ENCODE data around the gene AIRE.
"Not testable (repeated sequence)": the region's sequence is repeated elsewhere in the genome, so short reads cannot be mapped to it uniquely, and the experiment has no call there.

AIRE gene

DNA sequence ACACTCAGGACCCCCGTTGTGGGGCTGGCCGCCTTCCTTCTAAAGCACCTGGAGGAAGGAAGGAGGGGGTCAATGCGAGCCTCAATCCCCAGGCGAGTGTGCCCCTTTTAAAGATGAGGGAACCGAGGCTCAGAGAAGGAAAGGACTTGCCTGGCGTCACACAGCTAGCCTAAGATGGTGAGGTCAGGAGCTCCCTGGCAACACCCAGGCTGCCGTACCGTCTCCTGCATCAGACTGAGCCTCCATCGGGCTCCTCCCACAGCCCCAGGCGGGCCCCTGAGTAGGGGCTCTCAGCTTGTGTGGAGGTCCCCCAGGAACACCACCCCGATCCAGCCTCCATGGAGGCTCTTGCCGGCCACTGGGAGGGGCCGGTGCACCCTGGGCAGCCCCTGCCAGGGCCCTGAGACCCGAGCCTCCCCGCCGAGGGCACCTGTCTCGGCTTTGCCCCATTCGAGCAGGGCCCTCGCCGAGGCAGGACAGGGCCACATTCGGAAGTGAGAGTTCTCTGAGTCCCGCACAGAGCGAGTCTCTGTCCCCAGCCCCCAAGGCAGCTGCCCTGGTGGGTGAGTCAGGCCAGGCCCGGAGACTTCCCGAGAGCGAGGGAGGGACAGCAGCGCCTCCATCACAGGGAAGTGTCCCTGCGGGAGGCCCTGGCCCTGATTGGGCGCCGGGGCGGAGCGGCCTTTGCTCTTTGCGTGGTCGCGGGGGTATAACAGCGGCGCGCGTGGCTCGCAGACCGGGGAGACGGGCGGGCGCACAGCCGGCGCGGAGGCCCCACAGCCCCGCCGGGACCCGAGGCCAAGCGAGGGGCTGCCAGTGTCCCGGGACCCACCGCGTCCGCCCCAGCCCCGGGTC lies at the start of gene AIRE:
TSS of gene AIRE (plus strand) at position 739 of the 855 bp plus-strand sequence. CDS start 131 bp downstream, outside the sequence.
- no peak for DNase-seq (ENCODE audit: low spot score)

DNA sequence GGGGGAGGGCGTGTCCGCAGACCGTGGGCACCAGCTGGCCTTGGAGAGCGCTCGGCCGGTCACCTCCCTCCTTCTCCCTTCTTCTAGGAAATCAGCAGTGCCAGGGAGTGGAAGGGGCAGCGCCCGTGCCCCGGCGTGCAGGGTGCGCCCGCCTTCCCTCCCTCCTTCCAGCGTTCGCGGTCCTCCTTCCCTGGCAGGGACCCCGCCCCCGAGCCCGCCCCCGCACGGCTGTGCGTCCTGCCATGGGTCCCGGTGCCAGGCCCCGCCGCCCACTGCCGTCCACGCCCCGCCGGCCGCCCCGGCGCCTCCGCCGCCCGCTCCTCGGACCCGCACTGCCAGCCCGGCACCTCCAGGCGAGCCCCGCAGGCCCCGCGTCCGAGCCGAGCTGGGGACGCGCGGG lies 45.3 kb upstream of the AIRE start:
- not testable (repeated sequence) for DNase-seq (ENCODE audit: low spot score)

DNA sequence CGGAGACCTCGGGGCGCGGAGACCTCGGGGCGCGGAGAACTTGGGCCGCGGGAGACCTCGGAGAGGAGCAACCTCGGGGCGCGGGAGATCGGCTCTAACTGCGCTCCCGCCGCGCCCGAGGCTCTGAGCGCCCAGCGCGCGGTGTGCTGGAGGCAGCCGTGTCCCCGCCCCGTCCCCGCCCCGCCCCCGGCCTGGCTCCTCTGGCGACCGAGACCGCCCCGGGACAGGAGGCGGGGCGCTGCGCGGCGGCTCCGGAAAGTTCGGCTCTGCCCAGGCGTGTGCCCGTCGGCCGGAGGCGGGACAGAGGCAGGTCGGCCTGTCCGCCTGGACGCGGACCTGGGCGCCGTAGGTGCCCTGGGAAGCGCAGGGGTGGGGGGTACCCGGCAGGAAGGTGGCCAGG lies 44.8 kb upstream of the AIRE start, which contains the start of gene ICOSLG:
TSS of gene ICOSLG (minus strand) at position 102 of the 400 bp plus-strand sequence. CDS start 126 bp downstream, outside the sequence.
- not testable (repeated sequence) for DNase-seq (ENCODE audit: low spot score)

DNA sequence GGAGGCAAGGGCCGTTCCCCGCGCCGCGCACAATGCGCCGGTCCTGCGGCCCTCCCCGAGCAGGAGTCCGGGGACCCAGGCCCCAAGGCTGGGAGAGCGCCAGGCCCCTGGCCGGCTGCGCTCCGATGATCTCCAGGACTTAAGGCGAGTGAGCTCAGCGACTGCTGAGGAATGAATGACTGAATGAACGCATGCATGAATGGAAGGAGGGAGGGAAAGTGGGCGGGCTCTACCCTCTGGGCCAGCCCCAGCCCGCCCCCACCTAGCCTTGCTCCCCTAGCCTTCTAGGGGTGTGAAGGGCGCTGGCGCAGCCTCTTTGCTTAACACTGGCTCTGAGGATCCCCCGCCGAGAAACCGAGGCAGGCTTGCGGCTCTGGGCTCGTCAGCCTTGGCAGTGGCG lies 44.4 kb upstream of the AIRE start:
- not testable (repeated sequence) for DNase-seq (ENCODE audit: low spot score)

DNA sequence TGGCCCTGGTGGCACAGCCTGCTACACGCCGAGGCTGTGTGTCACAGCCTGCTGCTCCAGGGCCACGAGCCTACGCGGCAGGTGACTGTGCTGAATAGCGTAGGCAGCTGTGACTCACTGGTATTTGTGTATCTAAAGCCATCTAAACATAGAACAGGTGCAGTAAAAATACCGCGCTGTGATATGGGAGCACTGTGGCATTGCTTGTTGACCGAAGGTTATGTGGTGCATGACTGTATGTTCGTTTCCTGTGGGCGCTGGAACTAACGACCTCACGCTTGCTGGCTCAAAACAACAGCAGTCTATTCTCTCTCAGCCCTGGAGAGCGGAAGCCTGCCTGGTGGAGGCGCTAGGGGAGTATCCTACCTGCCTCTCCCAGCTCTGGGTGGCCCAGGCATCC lies 41.7 kb upstream of the AIRE start:
- not testable (repeated sequence) for DNase-seq (ENCODE audit: low spot score)

DNA sequence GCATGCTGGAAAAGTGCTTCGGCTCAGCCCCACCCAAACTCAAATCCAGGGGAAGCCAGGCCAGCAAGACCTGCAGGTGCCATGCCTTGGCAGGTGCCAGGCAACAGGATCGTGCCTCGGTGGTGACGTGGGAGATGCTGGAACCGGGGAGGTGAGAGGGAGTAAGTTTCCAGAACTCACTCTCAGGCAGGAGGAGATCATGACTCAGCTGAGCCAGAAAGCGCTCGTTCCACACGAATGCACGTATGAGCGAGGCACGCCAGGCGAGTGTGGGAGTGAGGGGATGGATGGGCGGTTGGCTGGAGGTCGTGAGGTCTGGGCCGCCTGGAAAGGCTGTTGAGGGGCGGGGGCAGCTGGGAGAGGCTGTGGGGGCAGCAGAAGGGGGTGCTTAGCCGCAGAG lies 37.8 kb upstream of the AIRE start:
- DNase-seq (ENCODE audit: low spot score) = not testable (repeated sequence)

DNA sequence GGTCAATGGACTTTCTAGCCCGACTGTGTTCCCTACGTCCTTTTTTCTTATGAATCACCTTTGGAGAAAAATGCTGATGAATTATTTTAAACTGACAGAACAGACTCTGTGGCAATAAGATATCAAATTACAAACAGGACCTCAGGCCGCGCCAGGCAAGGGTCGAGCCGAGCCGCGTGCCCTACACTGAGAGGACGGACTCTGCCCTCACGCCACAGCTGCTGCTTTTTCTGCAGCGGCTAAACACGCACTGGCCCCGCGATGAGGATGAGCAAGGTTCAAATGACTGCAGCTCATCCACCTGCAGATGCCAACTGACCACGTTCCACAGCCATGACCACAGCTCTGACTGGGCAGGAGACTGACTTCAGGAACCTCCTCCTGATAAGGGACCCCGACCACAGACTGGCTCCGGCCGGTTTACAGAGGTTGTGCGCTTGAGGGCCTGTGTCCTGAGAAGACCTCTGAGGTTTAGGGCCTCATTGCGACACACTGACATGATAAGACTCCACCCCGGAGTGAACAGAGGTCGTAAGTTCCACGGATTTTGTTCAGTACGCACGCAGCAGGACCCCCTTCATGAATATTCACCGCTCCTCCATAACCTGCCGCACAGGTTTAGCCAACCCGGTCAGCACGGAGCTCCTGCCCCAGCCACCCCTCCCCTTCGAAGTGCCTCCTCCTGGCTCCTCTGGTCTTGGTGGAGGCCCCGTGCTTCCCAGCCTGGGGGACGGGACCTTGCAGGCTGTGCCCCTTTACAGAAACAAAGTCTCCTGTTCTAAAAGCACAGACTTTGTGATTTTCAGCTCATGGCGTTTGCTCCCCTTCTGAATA lies 36.3 kb upstream of the AIRE start:
- not testable (repeated sequence) for DNase-seq (ENCODE audit: low spot score)

DNA sequence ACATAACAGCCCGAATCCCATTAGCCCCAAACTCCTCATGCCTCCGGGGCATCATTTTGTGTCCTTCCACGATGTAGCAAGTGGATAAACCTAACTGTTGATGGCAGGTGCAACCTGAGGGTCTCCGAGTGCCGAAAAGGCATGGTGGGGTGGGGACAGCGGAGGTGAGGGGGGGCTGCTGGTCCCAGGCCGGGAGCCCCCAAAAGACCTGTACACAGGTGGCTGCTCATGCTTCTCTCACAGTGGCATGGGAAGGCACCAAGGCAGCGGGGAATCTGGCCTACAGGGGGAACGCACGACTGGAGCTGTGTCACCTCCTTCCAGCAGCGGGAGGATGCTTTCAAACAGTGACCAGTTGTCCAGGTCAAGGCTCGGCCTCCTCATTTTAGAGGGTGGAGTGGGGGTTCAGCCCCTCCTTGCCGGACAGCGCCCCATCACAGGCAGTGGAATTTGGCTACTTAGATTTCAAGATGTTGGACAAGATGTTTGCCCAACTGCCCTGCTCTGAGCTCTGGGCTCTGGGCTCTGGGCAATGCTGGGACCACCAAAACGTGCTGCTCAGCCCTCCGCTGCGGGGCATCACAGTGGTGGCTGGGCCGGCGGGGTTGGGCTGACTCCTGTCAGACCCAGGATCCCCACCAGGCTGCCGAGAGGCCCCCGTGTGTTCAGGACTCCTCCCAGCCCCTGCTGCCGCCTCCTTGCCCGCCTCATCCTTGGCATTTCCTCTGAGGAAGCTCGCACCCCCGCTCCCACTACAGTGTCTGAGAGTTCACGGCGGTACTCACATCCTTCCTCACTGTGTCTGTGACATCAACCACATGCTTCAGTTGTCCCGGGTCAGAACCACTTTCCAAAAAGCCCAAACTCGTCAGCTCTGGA lies 31.6 kb upstream of the AIRE start:
- no peak for DNase-seq (ENCODE audit: low spot score)

DNA sequence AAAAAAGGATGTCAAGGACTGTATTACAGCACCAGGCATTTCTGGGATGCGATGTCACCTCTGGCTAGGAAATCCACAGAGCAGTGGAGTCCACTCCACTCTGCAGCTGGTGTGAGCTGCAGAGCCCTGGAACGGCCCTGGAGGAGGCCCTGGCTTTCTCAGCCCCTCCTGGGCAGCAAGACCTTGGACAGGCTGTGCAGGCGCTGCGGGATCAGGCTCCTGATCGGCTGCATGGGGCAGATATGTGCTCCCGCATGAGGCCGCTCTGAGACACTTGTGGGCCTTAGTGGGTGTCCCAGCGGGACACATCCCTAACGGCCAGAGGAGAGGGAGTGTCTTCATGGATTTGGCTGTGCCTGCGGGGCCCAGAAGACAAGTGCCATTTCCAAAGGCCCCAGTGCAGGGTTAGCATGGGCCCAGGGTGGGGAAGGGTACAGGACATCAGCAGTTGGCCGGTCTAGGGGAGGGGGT lies 30.1 kb upstream of the AIRE start:
- no peak for DNase-seq (ENCODE audit: low spot score)

DNA sequence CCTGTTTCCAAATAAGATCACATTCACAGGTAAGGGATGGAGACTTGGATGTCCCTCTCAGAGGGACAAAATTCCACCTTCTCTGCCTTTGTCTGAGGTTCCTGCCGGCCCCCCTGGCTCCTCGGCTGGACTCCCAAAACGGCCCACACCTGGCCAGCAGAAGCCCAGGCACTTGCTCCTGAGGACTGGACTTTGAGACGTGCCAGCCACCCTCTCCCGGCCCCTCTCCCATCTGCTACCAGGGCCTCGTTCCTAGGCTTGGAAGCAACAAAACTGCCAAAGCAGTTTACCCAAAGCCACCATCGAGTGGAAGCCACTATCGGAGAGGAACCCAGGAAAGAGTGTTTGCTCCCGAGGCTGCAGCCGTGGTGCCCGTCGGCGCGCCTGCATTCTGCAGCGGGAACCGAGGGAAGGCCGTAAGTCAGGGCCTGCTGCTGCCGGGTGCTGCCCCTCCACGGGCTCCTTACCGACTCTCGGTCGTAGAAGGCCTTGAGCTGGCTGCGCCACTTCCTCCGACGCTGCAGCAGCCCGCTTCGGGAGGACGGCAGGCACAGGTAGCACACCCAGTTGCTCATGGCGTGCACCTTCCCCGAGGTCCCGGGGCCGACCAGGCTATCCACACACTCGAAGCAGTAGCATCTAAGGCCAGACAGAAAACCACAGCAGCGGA lies 27.5 kb upstream of the AIRE start:
- DNase-seq (ENCODE audit: low spot score) = no peak

DNA sequence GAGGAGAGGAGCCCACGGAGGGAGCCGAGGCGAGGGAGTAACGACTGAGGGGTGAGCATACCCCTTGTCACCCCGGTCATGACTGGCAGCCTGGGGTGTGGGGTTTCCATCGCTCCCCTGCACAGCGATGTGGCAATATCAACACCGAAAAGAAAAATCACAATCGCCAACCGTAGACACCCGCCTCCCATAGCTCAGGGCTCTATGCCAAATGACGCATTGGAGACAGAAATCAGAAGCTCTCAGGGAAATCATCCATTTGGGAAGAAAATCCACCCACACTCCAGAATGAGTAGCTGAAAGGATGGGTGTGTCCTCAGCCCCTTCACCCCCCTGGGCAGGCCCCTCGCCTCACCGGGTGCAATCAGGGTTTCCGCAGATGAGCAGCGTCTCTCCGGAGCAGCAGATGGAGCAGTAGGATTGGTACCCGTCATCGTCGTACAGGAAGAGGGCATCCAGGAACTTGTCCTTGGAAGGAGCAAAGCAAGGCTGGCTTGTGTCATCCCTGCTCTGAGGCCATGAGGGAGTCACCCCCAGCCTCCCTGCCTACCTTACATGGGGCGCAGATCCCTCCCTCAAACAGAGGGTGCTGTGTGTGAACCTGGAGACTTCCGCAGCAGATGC lies 26.5 kb upstream of the AIRE start:
- DNase-seq (ENCODE audit: low spot score) = no peak

DNA sequence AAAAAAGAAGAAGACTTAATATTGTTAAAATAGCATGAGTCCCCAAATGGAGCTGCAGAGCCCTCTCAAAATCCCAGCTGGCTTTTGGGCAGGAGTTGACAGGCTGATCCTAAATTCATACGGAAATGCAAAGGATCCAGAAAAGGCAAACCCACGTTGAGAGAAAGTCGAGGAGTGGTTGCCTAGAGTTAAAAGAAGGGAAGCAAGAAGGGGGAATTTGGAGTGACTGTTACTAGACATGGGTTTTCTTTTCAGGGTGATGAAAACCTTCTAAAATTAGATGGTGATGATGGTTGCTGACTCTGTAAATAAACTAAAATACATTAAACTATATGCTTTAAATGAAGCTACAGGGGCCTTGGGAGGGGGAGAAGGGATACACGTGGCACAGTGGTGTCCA lies 25.6 kb upstream of the AIRE start:
- DNase-seq (ENCODE audit: low spot score) = no peak

DNA sequence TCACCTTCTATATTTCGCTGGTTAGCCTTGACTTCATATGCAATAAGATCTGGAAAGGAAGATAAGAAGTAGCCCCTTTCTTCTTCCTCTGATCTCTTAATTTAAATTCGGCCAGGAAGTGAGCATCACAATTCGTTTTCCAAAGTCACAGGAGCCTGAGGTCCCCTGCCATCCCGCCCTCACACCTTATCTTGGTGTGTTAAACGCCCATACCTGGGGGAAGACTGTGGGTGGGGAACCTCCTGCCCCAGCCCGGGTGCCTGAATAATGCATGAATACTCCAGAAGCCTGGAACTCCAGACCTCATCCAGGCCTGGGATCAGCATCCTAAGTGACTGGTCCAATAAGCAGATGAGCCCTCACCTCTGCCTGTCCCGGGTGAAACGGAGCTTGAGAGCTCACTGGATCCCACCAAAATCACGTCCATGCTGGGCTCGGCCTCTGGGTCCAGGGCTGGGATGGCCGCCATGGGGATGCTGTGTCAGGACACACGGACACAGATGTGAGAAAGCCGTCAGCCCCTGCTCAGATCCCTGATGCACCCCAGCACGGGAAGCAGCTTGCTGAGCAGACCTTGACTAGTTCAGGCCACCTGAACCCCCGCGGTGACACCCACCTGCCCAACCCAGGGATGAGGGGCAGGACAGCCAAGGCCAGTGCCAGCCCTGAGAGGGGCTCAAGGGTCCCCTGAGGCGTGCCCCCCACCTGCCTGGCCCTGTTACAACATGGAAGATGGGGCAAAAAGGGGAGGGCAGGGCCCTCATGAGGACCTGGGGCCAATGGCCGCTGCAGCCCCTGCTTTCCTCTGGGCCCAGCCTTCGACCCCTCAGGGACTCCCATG lies 24.7 kb upstream of the AIRE start:
- no peak for DNase-seq (ENCODE audit: low spot score)

DNA sequence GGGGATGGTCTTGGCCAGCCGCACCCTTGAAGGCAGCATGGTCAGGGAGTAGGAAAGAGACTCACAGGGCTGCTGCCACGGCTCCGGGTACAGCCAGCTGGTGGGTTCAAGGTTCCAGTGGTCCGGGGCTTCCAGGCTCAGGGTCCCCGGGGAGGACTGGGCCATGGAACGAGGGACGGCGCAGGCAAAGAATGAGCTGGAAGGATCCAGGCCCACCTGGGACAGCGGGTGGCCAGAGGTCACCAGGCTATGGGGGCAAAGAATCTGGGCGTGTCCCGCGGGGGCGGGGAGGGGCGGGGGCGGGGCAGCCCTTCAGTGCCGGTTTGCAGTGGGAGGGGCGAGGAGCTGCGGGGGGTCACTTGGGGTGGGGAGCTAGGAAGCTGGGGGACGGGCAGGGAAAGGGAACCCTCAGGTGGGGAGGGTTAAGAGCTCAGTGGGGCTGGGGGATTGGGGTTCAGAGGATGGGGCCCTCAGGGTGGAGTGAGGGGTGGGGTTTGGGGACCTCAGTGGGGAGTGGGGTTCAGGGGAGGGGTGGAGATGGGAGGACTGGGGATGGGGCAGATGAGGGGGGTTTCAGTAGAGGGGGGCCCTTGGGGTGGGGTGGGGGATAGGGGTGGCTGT lies 23.9 kb upstream of the AIRE start, which contains the start of gene DNMT3L:
TSS of gene DNMT3L (minus strand) at position 223 of the 621 bp plus-strand sequence. CDS start 638 bp downstream, outside the sequence.
- DNase-seq (ENCODE audit: low spot score) = no peak

DNA sequence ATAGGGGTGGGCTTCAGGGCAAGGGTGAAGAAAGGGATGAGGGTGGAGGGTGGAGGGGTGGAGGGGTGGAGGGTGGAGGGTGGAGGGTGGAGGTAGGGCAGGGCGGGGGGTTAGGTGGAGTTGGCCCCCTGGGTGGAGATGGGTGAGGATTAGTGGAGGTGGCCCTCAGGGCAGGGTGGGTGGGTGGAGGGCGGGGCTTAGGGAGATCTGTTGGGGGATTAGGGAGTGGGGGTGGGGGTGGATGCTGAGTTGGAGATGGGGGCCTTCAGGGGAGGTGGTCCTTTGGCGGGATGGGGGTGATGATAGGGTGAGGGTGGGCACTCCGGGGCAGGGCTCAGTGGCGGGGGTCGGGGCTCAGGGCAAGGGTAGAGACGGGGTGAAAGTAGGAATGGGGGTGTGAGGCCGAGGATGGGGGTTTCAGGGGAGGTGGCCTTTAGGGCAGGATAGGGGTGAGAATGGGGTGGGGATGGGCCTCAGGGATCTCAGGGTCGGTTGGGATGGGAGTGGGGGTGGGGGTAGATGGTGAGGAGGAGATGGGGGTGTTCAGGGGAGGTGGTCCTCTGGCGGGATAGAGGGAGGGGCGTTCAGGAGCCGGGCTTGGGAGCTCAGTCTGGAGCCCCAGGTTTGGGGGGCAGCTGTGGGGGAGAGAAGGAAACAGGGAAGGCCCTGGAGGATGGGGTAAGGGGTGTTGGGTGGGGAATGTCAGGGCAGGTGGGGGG lies 23.2 kb upstream of the AIRE start:
- no peak for DNase-seq (ENCODE audit: low spot score)

DNA sequence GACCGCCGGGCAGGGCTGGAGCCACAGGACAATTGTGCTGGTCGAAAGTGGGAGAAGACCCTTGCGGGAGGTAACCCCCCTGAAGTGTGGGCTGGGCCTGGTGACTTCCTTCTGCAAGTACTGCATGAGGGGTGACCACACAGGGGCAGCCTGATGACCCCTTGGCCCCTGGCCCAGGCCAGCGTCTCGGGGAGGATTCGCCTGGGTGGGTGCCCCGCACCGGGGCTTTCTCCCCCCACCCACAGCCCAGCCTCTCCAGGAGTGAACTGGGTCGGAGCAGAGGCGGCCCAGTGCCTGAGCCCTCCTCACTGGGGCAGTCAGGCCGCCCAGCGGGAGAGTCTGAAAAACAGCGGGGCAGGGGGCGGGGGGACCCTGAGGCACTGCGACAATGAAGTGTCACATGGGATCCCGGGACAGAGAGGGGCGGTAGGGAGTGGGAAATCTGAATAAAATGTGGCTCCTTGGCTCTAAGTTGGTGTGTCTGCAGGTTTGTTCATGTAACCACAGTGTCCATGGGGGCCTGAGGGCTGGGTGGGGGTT lies 22.4 kb upstream of the AIRE start:
- no peak for DNase-seq (ENCODE audit: low spot score)

DNA sequence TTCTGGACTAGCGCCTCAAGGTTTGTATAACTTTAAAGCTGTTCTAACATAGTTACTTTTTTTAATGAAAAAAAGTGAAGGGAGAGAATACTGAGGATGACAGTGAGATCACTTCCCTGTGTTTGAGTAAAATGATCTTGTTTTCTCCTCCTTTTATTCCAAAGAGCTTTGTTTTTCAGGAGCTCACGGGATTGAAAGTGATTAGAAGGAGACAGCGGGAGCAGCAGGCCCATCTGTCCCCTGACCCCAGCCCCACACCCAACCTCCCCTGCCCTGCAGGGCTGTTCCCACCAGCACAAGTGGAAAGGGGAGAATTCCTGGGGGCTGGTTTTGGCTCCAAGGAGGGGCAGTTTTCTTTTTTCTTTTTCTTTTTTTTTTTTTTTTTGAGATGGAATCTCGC lies 21.9 kb upstream of the AIRE start:
- DNase-seq (ENCODE audit: low spot score) = no peak

DNA sequence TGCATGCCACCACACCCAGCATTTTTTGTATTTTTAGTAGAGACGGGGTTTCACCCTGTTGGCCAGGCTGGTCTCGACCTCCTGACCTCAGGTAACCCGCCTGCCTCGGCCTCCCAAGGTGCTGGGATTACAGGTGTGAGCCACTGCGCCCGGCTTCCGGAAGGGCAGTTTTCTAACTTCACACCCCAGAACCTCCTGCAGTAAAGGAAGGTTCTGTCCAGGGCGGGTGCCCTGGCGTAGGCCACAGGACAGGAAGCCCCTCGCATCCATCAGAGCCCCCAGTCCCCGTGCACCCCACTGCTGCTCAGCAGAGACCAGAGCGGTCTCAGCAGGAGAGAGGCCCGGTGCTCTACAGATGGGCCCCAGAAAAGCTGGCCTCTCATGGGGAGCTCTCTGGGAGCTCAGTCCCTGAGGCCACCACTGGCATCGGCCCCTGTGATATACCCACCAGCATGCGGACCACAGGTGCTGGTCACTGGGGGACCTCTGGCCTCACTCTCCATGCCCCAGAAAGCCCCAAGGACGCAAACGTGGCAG lies 19.9 kb upstream of the AIRE start:
- no peak for DNase-seq (ENCODE audit: low spot score)
